GM11168 (cell line): Measurements from ENCODE around the gene GLCCI1.
"Not testable (repeated sequence)": the region's sequence is repeated elsewhere in the genome, so short reads cannot be mapped to it uniquely, and the experiment has no call there.

ENCODE experiments used
- in situ Hi-C: fragments of 300-500 bp; cut with MboI; formaldehyde crosslinking; loops from one replicate; pipeline ENCODE4 v1.12.0; 2022; ENCODE audit warnings: low sequenced_read_pairs; ENCODE audit not compliant: unreplicated experiment

The GLCCI1 gene

GRCh38 chr7:7984424-7984823, 15.8 kb downstream of the GLCCI1 start:
- in situ Hi-C loops, result no loop called here

DNA sequence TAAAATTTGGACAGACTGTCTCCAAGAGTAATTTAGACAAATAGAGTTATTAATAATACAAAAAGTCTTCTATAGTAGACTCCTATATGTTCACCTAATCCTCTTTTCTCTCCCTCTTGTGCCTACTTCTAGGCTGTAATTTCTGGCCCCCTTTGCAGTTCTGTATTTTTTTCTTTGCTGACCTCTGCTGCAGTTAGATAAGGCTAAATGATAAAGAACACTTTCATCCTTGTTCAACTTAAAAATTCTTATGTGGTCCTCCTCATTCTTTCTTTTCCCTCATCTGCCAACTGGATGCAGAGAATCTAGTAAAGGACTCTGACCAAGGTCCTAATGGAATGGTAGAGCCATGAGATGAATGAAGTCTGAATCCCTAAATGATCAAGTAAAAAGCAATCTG, 20.1 kb downstream of the GLCCI1 start:
- in situ Hi-C loops, result no loop called here

GRCh38 chr7:7989133-7989532, 20.5 kb downstream of the GLCCI1 start:
- in situ Hi-C loops, result no loop called here

DNA sequence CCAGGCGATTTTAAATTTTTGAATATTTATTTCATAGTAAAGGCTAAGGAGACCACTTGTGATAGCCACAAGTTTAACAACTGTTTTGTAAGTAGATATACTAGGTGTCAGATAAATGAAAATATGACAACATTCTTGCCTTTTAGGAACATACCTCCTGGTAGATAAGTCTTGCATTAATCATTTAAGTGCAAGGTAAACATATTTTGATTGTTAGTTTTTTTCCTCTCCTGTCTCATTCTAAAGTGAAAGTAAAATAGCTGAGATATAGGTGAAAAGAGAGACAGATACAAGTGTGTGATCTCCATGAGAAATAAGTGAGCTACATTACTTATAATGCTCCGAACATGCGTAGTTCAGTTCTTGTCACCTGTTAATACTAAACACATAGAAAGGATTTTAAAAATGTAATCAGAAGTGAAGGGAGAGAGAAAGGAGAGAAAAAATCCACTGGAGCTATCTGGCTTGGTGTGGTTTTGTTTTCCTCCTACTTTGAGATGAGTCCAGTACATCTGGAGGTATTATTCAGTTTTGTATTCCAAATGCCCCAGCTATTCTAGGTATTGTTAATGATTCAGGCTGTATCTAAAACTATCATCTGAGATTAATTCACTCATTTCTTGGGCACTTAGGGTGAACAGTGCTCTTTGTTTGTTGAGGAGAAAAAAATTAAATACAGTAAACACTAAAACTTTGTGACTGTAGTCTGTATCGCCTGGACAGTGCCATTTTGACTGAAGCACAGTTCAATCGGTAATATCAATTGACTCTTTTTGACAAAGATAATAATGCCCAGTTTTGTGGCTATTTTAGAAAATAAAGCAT, 21.2 kb downstream of the GLCCI1 start:
- in situ Hi-C loops, result no loop called here

GRCh38 chr7:7990441-7990761, 21.8 kb downstream of the GLCCI1 start:
- in situ Hi-C loops, result no loop called here

GRCh38 chr7:7992506-7992905, 23.9 kb downstream of the GLCCI1 start:
- in situ Hi-C loops, result no loop called here

- in situ Hi-C loops, result not testable (repeated sequence)
These were observed 26.8 kb downstream of the GLCCI1 start for GRCh38 chr7:7995348-7995747.

- in situ Hi-C loops, result no loop called here
These were observed 28.0 kb downstream of the GLCCI1 start for GRCh38 chr7:7996568-7996967.

DNA sequence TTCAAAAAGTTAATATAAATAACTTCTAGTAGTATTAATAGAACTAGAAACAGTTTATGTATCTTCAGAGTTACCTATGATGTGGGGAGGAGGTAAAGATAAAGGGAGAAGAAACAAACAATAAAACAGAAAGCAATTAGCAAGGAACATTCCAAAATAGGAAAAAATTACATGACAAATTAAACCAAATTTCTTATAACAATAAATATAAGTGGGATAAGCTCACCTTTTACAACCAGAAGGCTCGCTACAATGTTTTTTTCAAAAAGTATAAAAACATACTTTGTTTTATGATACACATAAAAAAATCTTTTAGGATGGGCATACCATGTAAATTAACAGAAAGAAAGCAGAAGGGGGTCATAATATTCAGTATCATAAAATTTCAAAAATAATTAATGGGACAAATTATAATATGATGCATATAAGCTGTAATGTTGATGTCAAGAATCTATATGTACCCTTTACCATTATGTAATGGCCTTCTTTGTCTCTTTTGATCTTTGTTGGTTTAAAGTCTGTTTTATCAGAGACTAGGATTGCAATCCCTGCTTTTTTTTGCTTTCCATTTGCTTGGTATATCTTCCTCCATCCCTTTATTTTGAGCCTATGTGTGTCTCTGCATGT, 31.8 kb downstream of the GLCCI1 start:
- in situ Hi-C loops, result no loop called here

GRCh38 chr7:8003077-8003476, 34.5 kb downstream of the GLCCI1 start:
- in situ Hi-C loops, result no loop called here

DNA sequence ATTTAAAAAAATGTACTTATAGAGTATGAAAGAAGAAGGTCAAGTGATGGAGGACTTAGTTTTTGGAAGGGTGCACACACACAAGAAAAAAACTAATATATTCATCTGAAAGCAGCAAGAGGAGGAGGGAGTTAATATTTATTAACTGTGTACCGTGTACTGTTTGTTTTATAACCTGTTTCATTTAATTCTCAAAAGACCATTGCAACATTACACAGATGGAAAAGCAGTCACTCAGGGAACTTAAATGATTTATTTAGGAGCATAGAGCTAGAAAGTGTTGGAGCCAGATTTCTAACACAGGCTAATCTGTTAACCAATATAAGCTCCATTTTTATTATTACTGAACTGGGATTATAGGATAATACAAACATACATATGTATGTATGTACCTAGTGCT, 36.7 kb downstream of the GLCCI1 start:
- in situ Hi-C loops, result no loop called here

GRCh38 chr7:8014399-8014798, 45.8 kb downstream of the GLCCI1 start:
- in situ Hi-C loops, result no loop called here

GRCh38 chr7:8015100-8015745, 46.6 kb downstream of the GLCCI1 start:
- in situ Hi-C loops, result no loop called here

- in situ Hi-C loops, result no loop called here
These were observed 47.1 kb downstream of the GLCCI1 start for GRCh38 chr7:8015746-8016120.

DNA sequence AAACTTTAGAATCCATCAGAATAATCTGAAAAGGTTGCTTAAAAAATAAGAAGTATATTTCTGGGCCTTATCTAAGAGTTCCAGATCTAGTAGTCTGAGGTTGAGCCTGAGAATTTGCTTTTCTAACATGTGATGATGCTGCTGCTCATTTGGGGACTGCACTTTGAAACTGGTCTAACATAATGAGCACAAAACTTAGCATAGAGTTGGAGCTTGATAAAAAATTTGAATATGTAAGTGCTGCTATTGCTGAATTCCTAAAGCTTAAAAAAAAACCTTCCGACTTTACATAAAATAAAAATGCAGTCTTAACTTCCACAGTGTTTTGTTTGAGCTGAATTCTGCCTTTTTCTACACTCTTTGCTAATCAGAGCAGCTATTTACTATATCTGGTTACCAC, 48.8 kb downstream of the GLCCI1 start:
- in situ Hi-C loops, result no loop called here

GRCh38 chr7:8018961-8019360, 50.4 kb downstream of the GLCCI1 start:
- in situ Hi-C loops, result no loop called here

- in situ Hi-C loops, result no loop called here
These were observed 54.0 kb downstream of the GLCCI1 start for GRCh38 chr7:8022628-8023027.

- in situ Hi-C loops, result no loop called here
These were observed 66.6 kb downstream of the GLCCI1 start for GRCh38 chr7:8035192-8035591.

- in situ Hi-C loops, result no loop called here
These were observed 67.3 kb downstream of the GLCCI1 start for GRCh38 chr7:8035647-8036518.

GRCh38 chr7:8037151-8037550, 68.6 kb downstream of the GLCCI1 start:
- in situ Hi-C loops, result no loop called here
